ENCODE data around the gene KCTD5. TPM values are rescaled to one million over a fixed set of nuclear protein-coding genes. Genes with fewer than 3 reads are reported as not detected.

KCTD5 gene, protein sequence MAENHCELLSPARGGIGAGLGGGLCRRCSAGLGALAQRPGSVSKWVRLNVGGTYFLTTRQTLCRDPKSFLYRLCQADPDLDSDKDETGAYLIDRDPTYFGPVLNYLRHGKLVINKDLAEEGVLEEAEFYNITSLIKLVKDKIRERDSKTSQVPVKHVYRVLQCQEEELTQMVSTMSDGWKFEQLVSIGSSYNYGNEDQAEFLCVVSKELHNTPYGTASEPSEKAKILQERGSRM
- 22.5 and 24.8 TPM in 2 replicates for total RNA-seq

DNA sequence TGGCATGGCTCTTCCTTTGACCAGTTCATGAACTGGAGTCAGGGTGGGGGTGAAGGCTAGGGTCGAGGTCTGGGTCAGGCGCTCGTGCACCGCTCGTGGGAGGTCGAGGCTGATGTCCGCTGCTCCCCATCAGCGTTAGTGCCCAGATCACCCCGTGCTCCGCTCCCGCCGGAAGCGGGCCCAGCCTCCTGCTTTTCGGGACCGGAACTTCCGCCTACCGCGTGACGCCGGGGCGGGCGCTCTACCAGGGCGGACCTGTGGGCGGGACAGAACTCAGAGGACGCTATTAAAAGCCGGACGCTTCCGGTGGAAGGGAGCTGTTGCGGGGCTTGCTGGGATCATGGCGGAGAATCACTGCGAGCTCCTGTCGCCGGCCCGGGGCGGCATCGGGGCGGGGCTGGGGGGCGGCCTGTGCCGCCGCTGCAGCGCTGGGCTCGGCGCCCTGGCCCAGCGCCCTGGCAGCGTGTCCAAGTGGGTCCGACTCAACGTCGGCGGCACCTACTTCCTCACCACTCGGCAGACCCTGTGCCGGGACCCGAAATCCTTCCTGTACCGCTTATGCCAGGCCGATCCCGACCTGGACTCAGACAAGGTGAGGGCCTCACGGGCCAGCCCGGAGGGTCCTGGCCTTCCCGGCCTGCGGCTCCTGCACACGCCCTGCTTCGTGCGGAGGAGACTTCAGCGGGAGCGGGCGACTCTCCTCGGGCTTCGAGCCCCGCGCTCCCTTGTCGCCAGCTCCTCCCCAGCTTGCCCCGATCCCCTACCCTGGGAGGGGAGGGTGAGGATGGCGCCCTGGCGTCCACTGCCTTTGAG, at the start of gene KCTD5:
TSS of gene KCTD5 (plus strand) at position 315 of the 813 bp plus-strand sequence. CDS start at position 341, 26 bp downstream.

DNA sequence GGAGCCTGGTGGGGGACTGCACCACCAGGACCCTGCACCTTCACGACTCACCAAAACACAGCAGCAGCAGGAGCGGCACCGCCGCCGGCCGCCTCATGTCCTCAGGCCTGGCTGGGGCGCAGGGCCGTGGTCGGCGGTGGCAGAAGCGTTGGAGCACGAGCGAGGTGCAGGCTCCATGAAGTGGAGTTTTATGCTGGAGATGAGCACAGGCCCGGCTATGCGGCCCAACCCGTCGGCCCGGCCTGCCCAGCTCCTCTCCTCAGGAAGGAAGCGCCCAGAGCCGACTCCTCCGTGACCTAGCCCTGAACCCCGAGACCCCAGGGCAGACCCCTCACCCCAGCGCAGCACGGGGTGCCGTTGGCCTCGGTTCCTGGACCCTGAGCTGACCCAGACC, 37.7 kb downstream of the KCTD5 start, which contains the start of gene PRSS27:
TSS of gene PRSS27 (minus strand) at position 161 of the 394 bp plus-strand sequence. CDS start at position 97, 64 bp downstream.

DNA sequence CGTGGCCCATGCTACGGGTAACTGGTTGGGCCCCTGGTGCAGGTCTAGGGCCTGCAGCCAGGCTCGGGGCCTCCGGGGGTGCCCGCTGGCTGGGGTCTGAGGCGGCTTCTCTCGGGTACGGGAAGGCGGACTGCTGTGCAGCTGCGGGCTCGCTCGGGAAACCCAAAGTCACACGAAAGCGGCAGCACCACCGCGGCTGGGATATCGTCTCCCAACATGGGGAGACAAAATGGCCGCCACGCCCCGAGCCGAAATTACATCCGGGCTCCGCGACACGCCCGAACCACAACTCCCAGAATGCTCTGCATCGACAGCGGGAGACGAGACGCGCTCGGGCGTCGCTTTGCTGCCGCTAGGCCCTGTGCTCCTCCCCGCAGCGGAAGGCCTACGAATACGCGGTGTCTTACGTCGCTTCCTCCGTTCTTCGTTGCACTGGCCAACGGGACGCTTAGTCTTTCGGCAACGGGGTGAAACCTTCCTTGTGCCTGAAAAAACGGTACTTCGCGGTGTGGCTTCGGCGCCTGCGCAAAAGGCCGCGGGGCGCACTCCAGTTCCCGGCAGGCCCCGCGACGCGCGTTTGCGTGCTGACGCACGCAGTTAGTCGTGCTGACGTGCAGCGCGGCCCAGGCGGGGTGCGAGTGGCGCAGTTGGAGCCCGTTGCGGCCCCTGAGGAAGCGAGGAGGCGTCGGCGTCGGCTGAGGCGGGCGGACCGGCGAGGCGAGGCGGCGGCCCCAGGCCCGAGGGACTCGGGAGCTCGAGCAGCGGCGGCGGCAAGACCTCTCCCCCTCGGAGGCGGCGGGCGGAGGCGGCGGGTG, 69.9 kb downstream of the KCTD5 start, which contains the start of gene SRRM2:
TSS of gene SRRM2 (plus strand) at position 604 of the 815 bp plus-strand sequence. CDS start 3,727 bp downstream, outside the sequence.

Other genes with a start within 250 kb of the KCTD5 start
- 2.7 and 6.1 TPM in 2 replicates for gene TEDC2, start 222.4 kb upstream of the KCTD5 start, total RNA-seq
- gene NTN3, start 211.2 kb upstream of the KCTD5 start, total RNA-seq, result 0.31 and 0.40 TPM in 2 replicates
- 10.3 and 12.0 TPM in 2 replicates for gene TBC1D24, start 207.4 kb upstream of the KCTD5 start, total RNA-seq
- 10.4 and 11.9 TPM in 2 replicates for gene ATP6V0C, start 168.6 kb upstream of the KCTD5 start, total RNA-seq
- 44.6 and 52.2 TPM in 2 replicates for gene AMDHD2, start 162.2 kb upstream of the KCTD5 start, total RNA-seq
- 0.12 TPM in 1 of 2 replicates, not detected in the other for gene CEMP1, start 151.1 kb upstream of the KCTD5 start, total RNA-seq
- 18.4 and 21.1 TPM in 2 replicates for gene PDPK1, start 144.5 kb upstream of the KCTD5 start, total RNA-seq
- gene PRSS27, start 37.7 kb downstream of the KCTD5 start, total RNA-seq, result 0.56 and 0.92 TPM in 2 replicates
- gene SRRM2, start 70.1 kb downstream of the KCTD5 start, total RNA-seq, result 41.4 and 47.7 TPM in 2 replicates
- gene ELOB, start 94.8 kb downstream of the KCTD5 start, total RNA-seq, result 355 and 449 TPM in 2 replicates
- gene PRSS33, start 105.0 kb downstream of the KCTD5 start, total RNA-seq, result not detected in 2 replicates
- gene PRSS41, start 115.9 kb downstream of the KCTD5 start, total RNA-seq, result not detected in 2 replicates
- not detected in 2 replicates for gene PRSS21, start 134.7 kb downstream of the KCTD5 start, total RNA-seq
- gene ZG16B, start 147.8 kb downstream of the KCTD5 start, total RNA-seq, result 0.25 and 3.7 TPM in 2 replicates
- not detected in 2 replicates for gene PRSS22, start 175.6 kb downstream of the KCTD5 start, total RNA-seq
- 56.6 and 63.1 TPM in 2 replicates for gene FLYWCH2, start 200.7 kb downstream of the KCTD5 start, total RNA-seq
- gene FLYWCH1, start 229.4 kb downstream of the KCTD5 start, total RNA-seq, result 35.6 and 38.4 TPM in 2 replicates

Measured in aortic smooth muscle cell (primary cell).